ENCODE results near the gene SLC7A14.
A peak's percentile ranks its signal among the peaks of the same experiment; 100 is the strongest.

The SLC7A14 gene

GRCh38 chr3:170437696-170438407, 148.0 kb downstream of the SLC7A14 start:
- no peak overlapping the region for H3K27ac ChIP-seq (ENCODE audit: insufficient read depth, low read depth, low read length, poor library complexity, severe bottlenecking)
- WGBS, 2 experiments: 82 to 84% methylated on average over 10 of the region's 10 CpGs
- H3K9me3 ChIP-seq (ENCODE audit: control insufficient read depth, low read length): no peaks in the 10 kb centered on the region
- H3K4me1 ChIP-seq (ENCODE audit: control insufficient read depth, insufficient read depth, low read length): no peaks in the 10 kb centered on the region
- no peak overlapping the region for H3K4me3 ChIP-seq (ENCODE audit: insufficient read depth, low read depth, low read length)
- no peaks in the 10 kb centered on the region for H3K36me3 ChIP-seq (ENCODE audit: control insufficient read depth, insufficient read depth, low read length)
- H3K27me3 ChIP-seq (ENCODE audit: control insufficient read depth, insufficient read depth, low read length, poor library complexity, severe bottlenecking): no peaks in the 10 kb centered on the region

GRCh38 chr3:170437176-170437575, 148.7 kb downstream of the SLC7A14 start:
- Histone ChIP-seq H3K27me3 (ENCODE audit: control insufficient read depth, insufficient read depth, low read length, poor library complexity, severe bottlenecking) (no peaks in the 10 kb centered on the region), H3K36me3 (ENCODE audit: control insufficient read depth, insufficient read depth, low read length) (no peaks in the 10 kb centered on the region), H3K4me1 (ENCODE audit: control insufficient read depth, insufficient read depth, low read length) (no peaks in the 10 kb centered on the region), H3K27ac (ENCODE audit: insufficient read depth, low read depth, low read length, poor library complexity, severe bottlenecking) (no peak overlapping the region), H3K4me3 (ENCODE audit: insufficient read depth, low read depth, low read length) (no peak overlapping the region), H3K9me3 (ENCODE audit: control insufficient read depth, low read length) (no peaks in the 10 kb centered on the region)
- WGBS, 2 experiments: 82 to 89% methylated on average over 4 of the region's 4 CpGs

DNA sequence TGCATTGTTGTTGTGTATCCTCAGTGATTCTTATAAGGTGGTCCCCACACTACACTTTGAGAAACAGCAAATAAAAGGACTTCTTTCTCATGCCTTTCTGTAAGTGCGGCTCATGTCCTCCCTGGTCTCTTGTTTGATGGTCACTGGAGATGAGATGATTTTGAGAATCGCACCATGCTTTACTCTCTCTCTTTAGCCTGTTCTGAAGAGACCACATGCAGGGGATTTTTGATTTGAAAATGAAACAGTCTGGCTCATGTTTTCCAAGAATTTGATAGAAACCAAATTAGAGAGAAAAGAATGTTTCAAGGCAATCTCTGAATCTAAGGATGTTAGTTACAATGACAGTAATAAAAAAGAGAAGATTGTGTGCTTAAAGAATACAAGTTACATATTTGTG, 149.2 kb downstream of the SLC7A14 start:
- Histone ChIP-seq H3K27me3 (ENCODE audit: control insufficient read depth, insufficient read depth, low read length, poor library complexity, severe bottlenecking) (no peaks in the 10 kb centered on the region), H3K4me1 (ENCODE audit: control insufficient read depth, insufficient read depth, low read length) (no peaks in the 10 kb centered on the region), H3K27ac (ENCODE audit: insufficient read depth, low read depth, low read length, poor library complexity, severe bottlenecking) (no peak overlapping the region), H3K4me3 (ENCODE audit: insufficient read depth, low read depth, low read length) (no peak overlapping the region), H3K9me3 (ENCODE audit: control insufficient read depth, low read length) (no peaks in the 10 kb centered on the region), H3K36me3 (ENCODE audit: control insufficient read depth, insufficient read depth, low read length) (no peaks in the 10 kb centered on the region)
- 95 to 100% methylated on average over 2 of the region's 2 CpGs for WGBS, 2 experiments

GRCh38 chr3:170432416-170432815, 153.5 kb downstream of the SLC7A14 start:
- Histone ChIP-seq H3K36me3 (ENCODE audit: control insufficient read depth, insufficient read depth, low read length) (no peaks in the 10 kb centered on the region), H3K4me3 (ENCODE audit: insufficient read depth, low read depth, low read length) (no peak overlapping the region), H3K9me3 (ENCODE audit: control insufficient read depth, low read length) (no peaks in the 10 kb centered on the region), H3K27me3 (ENCODE audit: control insufficient read depth, insufficient read depth, low read length, poor library complexity, severe bottlenecking) (no peaks in the 10 kb centered on the region), H3K4me1 (ENCODE audit: control insufficient read depth, insufficient read depth, low read length) (peaks cover 12% of the 10 kb centered on the region), H3K27ac (ENCODE audit: insufficient read depth, low read depth, low read length, poor library complexity, severe bottlenecking) (no peak overlapping the region)
- 96% methylated on average over 14 of the region's 14 CpGs for WGBS, 2 experiments

DNA sequence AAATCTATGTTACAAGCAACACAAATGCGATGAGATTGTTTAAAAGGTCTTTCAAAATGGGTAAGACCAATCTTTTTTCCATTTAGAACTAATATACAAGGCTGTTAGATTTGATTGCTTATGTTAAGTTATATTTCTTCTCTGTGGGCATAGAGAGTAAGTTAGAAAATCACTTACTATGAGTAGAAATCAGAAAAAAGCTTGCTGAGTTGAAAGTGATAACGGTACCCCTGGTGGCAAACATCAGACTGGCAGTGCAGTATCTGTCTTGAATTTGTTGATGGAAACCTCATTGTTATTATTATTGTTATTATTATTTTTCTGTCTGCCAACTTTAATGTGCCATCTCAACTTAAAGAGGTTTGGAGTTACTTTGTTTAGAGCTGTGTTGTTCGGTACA, 154.8 kb downstream of the SLC7A14 start:
- no peaks in the 10 kb centered on the region for H3K9me3 ChIP-seq (ENCODE audit: control insufficient read depth, low read length)
- H3K36me3 ChIP-seq (ENCODE audit: control insufficient read depth, insufficient read depth, low read length): no peaks in the 10 kb centered on the region
- WGBS, 2 experiments: 91 to 92% methylated on average over 1 to 3 of the region's 3 CpGs
- H3K4me1 ChIP-seq (ENCODE audit: control insufficient read depth, insufficient read depth, low read length): peaks cover 15% of the 10 kb centered on the region
- no peak overlapping the region for H3K27ac ChIP-seq (ENCODE audit: insufficient read depth, low read depth, low read length, poor library complexity, severe bottlenecking)
- no peaks in the 10 kb centered on the region for H3K27me3 ChIP-seq (ENCODE audit: control insufficient read depth, insufficient read depth, low read length, poor library complexity, severe bottlenecking)
- no peak overlapping the region for H3K4me3 ChIP-seq (ENCODE audit: insufficient read depth, low read depth, low read length)

DNA sequence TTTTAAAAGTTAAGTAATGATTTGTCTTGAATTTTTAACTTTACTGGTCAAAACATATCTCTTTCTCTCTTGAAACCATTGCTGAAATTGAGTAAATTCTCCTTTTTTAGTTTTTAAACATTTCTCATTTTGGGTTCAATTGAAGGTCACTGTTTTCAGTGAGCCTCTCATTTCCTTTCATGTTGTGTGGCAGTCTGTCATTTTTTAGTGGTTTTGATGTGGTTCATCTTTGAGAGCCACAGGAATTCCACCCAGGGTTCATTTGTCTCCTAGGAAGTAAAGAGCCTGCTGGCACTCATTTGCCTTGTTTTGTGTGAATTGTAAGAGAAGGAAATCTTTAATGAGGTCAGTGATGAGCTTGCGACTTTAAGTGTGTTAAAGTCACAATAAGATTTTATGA, 156.8 kb downstream of the SLC7A14 start:
- Histone ChIP-seq H3K27ac (ENCODE audit: insufficient read depth, low read depth, low read length, poor library complexity, severe bottlenecking) (no peak overlapping the region), H3K4me3 (ENCODE audit: insufficient read depth, low read depth, low read length) (no peak overlapping the region), H3K36me3 (ENCODE audit: control insufficient read depth, insufficient read depth, low read length) (no peaks in the 10 kb centered on the region), H3K27me3 (ENCODE audit: control insufficient read depth, insufficient read depth, low read length, poor library complexity, severe bottlenecking) (peaks cover 6% of the 10 kb centered on the region), H3K4me1 (ENCODE audit: control insufficient read depth, insufficient read depth, low read length) (peaks cover 20% of the 10 kb centered on the region), H3K9me3 (ENCODE audit: control insufficient read depth, low read length) (no peaks in the 10 kb centered on the region)
- WGBS, 2 experiments: 44 to 75% methylated on average over 1 of the region's 1 CpG

DNA sequence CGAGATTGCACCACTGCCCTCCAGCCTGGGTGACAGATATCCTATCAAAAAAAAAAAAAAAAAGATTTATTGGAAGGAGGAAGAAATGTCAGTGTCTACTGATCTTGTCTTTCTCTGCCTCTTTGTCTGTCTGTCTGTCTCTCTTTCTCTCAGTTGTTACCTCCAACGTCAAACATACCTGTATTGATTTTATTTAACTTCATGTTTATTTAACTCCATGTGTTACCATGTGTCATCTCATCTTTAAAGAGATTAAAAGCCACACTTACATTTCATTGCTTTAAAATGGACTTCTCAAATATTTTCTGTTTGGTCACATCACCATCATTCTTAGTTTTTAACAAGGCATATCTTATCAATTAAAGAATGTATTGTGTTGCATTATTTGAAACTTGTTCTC, 157.8 kb downstream of the SLC7A14 start:
- H3K4me1 ChIP-seq (ENCODE audit: control insufficient read depth, insufficient read depth, low read length): peaks cover 20% of the 10 kb centered on the region
- WGBS, 2 experiments: 93 to 96% methylated on average over 2 of the region's 2 CpGs
- H3K4me3 ChIP-seq (ENCODE audit: insufficient read depth, low read depth, low read length): no peak overlapping the region
- no peak overlapping the region for H3K27ac ChIP-seq (ENCODE audit: insufficient read depth, low read depth, low read length, poor library complexity, severe bottlenecking)
- peaks cover 9% of the 10 kb centered on the region for H3K27me3 ChIP-seq (ENCODE audit: control insufficient read depth, insufficient read depth, low read length, poor library complexity, severe bottlenecking)
- H3K9me3 ChIP-seq (ENCODE audit: control insufficient read depth, low read length): no peaks in the 10 kb centered on the region
- no peaks in the 10 kb centered on the region for H3K36me3 ChIP-seq (ENCODE audit: control insufficient read depth, insufficient read depth, low read length)

DNA sequence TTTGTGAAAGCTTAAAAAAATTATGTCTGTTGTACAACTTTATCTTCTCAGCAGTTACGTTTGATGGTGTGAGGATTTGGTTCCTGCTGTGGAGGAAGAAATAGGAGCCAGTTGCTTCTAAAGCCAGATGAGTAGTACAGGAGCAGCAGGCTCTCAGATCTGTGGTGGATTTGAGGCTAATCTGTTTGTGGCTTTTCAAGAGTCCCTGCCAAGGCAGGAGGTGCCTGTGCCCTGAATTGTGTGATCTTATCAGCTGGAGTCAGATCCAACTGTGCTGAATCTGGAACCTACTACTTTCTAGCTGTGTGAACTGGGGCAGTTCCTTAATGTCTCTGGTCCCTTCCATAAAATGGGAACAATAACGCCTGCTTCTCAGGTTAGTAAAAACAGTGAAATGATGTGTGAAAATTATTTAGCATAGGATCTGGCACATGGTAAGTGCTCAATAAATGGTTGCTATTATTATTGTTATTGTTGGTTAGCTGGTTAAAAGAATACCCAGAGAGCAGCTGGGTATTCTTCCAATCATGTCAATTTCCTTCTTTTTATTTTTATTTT, 159.6 kb downstream of the SLC7A14 start:
- WGBS, 2 experiments: 54 to 62% methylated on average over 2 of the region's 2 CpGs
- no peaks in the 10 kb centered on the region for H3K9me3 ChIP-seq (ENCODE audit: control insufficient read depth, low read length)
- peak overlapping the region; percentile 47 for H3K27ac ChIP-seq (ENCODE audit: insufficient read depth, low read depth, low read length, poor library complexity, severe bottlenecking)
- H3K36me3 ChIP-seq (ENCODE audit: control insufficient read depth, insufficient read depth, low read length): no peaks in the 10 kb centered on the region
- H3K4me1 ChIP-seq (ENCODE audit: control insufficient read depth, insufficient read depth, low read length): peaks cover 20% of the 10 kb centered on the region
- peaks cover 14% of the 10 kb centered on the region for H3K27me3 ChIP-seq (ENCODE audit: control insufficient read depth, insufficient read depth, low read length, poor library complexity, severe bottlenecking)
- no peak overlapping the region for H3K4me3 ChIP-seq (ENCODE audit: insufficient read depth, low read depth, low read length)

DNA sequence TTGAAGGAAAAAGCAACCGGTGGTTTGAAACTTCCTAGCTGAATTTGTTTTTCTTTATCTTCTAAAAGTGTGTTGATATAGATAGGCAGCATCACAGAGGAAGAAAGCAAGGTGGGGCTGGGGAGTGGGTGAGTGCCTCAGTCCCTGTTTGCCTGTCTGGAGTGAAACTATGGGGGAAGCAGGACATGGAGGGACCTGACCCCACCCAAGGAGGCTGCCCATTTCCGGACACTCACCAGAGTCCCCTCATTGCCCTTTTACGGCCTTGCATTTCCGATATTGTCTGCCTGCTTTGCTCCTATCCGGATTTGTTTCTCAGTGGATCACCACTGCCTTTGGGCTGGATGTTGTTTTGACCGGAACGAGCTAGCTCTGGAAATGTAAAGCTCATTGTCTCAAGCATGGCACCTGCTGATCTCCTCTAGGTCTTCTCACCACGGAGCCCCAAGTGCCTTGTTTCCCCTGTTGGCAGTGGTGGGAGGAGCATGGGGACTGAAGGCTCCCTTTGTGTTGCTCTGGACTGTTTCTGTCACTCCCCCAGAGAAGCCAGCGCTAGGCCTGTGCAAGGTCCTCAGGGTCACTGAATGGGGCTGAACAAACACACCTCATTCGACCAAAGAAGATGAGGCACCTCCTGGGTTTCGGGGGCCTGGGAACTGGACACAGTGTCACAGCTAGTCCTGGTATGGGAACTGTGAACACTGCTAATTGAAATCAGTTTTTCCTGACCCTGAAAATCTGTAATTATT, 160.2 kb downstream of the SLC7A14 start:
- Histone ChIP-seq H3K4me3 (ENCODE audit: insufficient read depth, low read depth, low read length) (no peak overlapping the region), H3K27me3 (ENCODE audit: control insufficient read depth, insufficient read depth, low read length, poor library complexity, severe bottlenecking) (peaks cover 21% of the 10 kb centered on the region), H3K9me3 (ENCODE audit: control insufficient read depth, low read length) (no peaks in the 10 kb centered on the region), H3K27ac (ENCODE audit: insufficient read depth, low read depth, low read length, poor library complexity, severe bottlenecking) (peak overlapping the region; percentile 47), H3K4me1 (ENCODE audit: control insufficient read depth, insufficient read depth, low read length) (peaks cover 20% of the 10 kb centered on the region), H3K36me3 (ENCODE audit: control insufficient read depth, insufficient read depth, low read length) (no peaks in the 10 kb centered on the region)
- 21 to 25% methylated on average over 11 of the region's 11 CpGs for WGBS, 2 experiments

DNA sequence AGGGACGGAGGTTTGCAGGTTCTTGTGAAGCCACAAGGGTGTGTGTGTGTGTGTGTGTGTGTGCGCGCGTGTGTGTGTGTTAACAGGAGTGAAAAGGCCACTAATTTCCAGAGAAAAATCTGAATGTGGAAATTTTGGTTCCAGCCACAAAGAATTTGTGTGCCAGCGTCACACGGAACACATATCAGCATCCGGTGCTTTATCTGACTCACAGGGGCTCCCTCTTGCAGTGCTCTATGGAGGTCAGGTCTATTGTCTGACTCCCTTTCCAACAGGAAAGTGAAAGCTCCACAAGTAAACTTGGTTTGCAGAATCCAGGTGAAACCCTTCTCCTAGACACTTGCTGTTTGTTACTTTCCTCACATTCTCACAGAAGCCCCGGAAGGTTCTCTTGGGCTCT, 161.0 kb downstream of the SLC7A14 start:
- Histone ChIP-seq H3K27ac (ENCODE audit: insufficient read depth, low read depth, low read length, poor library complexity, severe bottlenecking) (no peak overlapping the region), H3K27me3 (ENCODE audit: control insufficient read depth, insufficient read depth, low read length, poor library complexity, severe bottlenecking) (peaks cover 29% of the 10 kb centered on the region), H3K4me1 (ENCODE audit: control insufficient read depth, insufficient read depth, low read length) (peaks cover 15% of the 10 kb centered on the region), H3K9me3 (ENCODE audit: control insufficient read depth, low read length) (no peaks in the 10 kb centered on the region), H3K36me3 (ENCODE audit: control insufficient read depth, insufficient read depth, low read length) (no peaks in the 10 kb centered on the region), H3K4me3 (ENCODE audit: insufficient read depth, low read depth, low read length) (no peak overlapping the region)
- WGBS, 2 experiments: 79 to 82% methylated on average over 7 to 8 of the region's 8 CpGs
